GM23338 (cell line): ENCODE results near the gene ADGRD1. TPM values are rescaled to one million over a fixed set of nuclear protein-coding genes. Genes with fewer than 3 reads are reported as not detected.

Experiments
- ATAC-seq: fragments of 200-7000 bp; cut with Tn5 transposase; 3 replicates; pipeline ENCODE4 v1.9.1; 2020
- DNase-seq: peaks from one replicate; pipeline ENCODE4 v3.0.0-alpha.2; 2015; ENCODE audit warnings: low spot score
- H2AFZ ChIP-seq: fragments of 200-600 bp; sonication (generic); 2 replicates; pipeline ENCODE4 v1.8.0; 2016; ENCODE audit warnings: antibody characterized with exemption, mild to moderate bottlenecking, moderate library complexity
- H3F3A ChIP-seq: fragments of 200-600 bp; sonication (generic); replicated peaks from 2 replicates; pipeline ENCODE4 v1.8.0; 2017; ENCODE audit warnings: antibody characterized with exemption, mixed run types, low read depth
- H3K27ac ChIP-seq: fragments of 200-600 bp; sonication (generic); 2 replicates; pipeline ENCODE4 v1.6.1; 2016; ENCODE audit warnings: low read depth
- H3K27me3 ChIP-seq: fragments of 200-600 bp; sonication (generic); 2 replicates; pipeline ENCODE4 v1.8.0; 2016; ENCODE audit warnings: mild to moderate bottlenecking, mixed run types, moderate library complexity; ENCODE audit not compliant: insufficient read depth
- H3K36me3 ChIP-seq: fragments of 200-600 bp; sonication (generic); 2 replicates; pipeline ENCODE4 v1.8.0; 2016; ENCODE audit warnings: mild to moderate bottlenecking; ENCODE audit not compliant: insufficient read depth
- H3K4me1 ChIP-seq: fragments of 200-600 bp; sonication (generic); 2 replicates; pipeline ENCODE4 v1.8.0; 2016; ENCODE audit warnings: mild to moderate bottlenecking, moderate library complexity; ENCODE audit not compliant: insufficient read depth
- H3K4me2 ChIP-seq: fragments of 200-600 bp; sonication (generic); 2 replicates; pipeline ENCODE4 v1.7.1; 2017; ENCODE audit warnings: mixed run types
- H3K4me3 ChIP-seq: fragments of 200-600 bp; sonication (generic); 2 replicates; pipeline ENCODE4 v1.6.1; 2016; ENCODE audit warnings: mixed run types
- H3K79me2 ChIP-seq: fragments of 200-600 bp; sonication (generic); replicated peaks from 2 replicates; pipeline ENCODE4 v1.8.0; 2017; ENCODE audit warnings: mild to moderate bottlenecking; ENCODE audit not compliant: insufficient read depth
- H3K9me2 ChIP-seq: fragments of 200-600 bp; sonication (generic); 2 replicates; pipeline ENCODE4 v1.8.0; 2017; ENCODE audit not compliant: insufficient read depth
- H4K20me1 ChIP-seq: fragments of 200-600 bp; sonication (generic); replicated peaks from 2 replicates; pipeline ENCODE4 v1.8.0; 2017; ENCODE audit warnings: mild to moderate bottlenecking; ENCODE audit not compliant: insufficient read depth
- H3K27ac Mint-ChIP-seq: 2 replicates; pipeline ENCODE4 v1.8.0; 2020; ENCODE audit warnings: inconsistent platforms, mild to moderate bottlenecking, moderate library complexity, mixed read lengths
- H3K27me3 Mint-ChIP-seq: 3 replicates; pipeline ENCODE4 v1.8.0; 2022; ENCODE audit warnings: low read depth, mild to moderate bottlenecking, moderate library complexity, mixed read lengths, inconsistent platforms; ENCODE audit not compliant: insufficient read depth, poor library complexity
- H3K36me3 Mint-ChIP-seq: 3 replicates; pipeline ENCODE4 v1.8.0; 2021; ENCODE audit warnings: low read depth, mild to moderate bottlenecking, inconsistent platforms, moderate library complexity, mixed read lengths
- H3K4me1 Mint-ChIP-seq: 3 replicates; pipeline ENCODE4 v1.8.0; 2020; ENCODE audit warnings: mild to moderate bottlenecking, inconsistent platforms, mixed read lengths
- H3K4me3 Mint-ChIP-seq: 3 replicates; pipeline ENCODE4 v1.8.0; 2021; ENCODE audit warnings: moderate library complexity, mild to moderate bottlenecking, inconsistent platforms, mixed read lengths
- H3K9me3 Mint-ChIP-seq: 3 replicates; pipeline ENCODE4 v1.8.0; 2020; ENCODE audit warnings: moderate library complexity, mild to moderate bottlenecking, inconsistent platforms, mixed read lengths
- CREB1 ChIP-seq: fragments of 250-450 bp; sonication (Bioruptor Pico); IDR thresholded peaks from 2 replicates; pipeline ENCODE4 v1.5.0; 2020; ENCODE audit warnings: low read depth, mild to moderate bottlenecking, moderate library complexity
- CTCF ChIP-seq, 2 experiments: fragments of 200-600 bp in 1 of 2; sonication (generic) in 1 of 2; conservative IDR thresholded peaks; 2 replicates each; pipeline versions ENCODE4 v1.5.1 to v1.6.1; 2016 to 2017; ENCODE audit warnings: antibody characterized with exemption in 2 of 2, low read depth in 2 of 2, mild to moderate bottlenecking in 2 of 2, moderate library complexity in 1 of 2
- ETS1 ChIP-seq: IDR thresholded peaks from 2 replicates; pipeline ENCODE4 v1.6.1; 2016; ENCODE audit warnings: antibody characterized with exemption
- EZH2 ChIP-seq: fragments of 200-600 bp; sonication (generic); IDR thresholded peaks from one replicate; pipeline ENCODE4 v1.8.0; 2017; ENCODE audit warnings: antibody characterized with exemption, mild to moderate bottlenecking, low read depth; ENCODE audit not compliant: unreplicated experiment
- EZH2phosphoT487 ChIP-seq: fragments of 200-600 bp; sonication (generic); IDR thresholded peaks from one replicate; pipeline ENCODE4 v1.8.1; 2018; ENCODE audit warnings: antibody characterized with exemption; ENCODE audit not compliant: unreplicated experiment
- JUNB ChIP-seq: IDR thresholded peaks from one replicate; pipeline ENCODE4 v1.6.1; 2016; ENCODE audit warnings: antibody characterized with exemption; ENCODE audit not compliant: unreplicated experiment
- NANOG ChIP-seq: IDR thresholded peaks from 2 replicates; pipeline ENCODE4 v1.6.1; 2016; ENCODE audit warnings: antibody characterized with exemption, borderline replicate concordance
- POLR2AphosphoS5 ChIP-seq: IDR thresholded peaks from 2 replicates; pipeline ENCODE4 v1.6.1; 2016; ENCODE audit warnings: antibody characterized with exemption, low read depth
- REST ChIP-seq: IDR thresholded peaks from one replicate; pipeline ENCODE4 v1.6.1; 2018; ENCODE audit warnings: antibody characterized with exemption; ENCODE audit not compliant: unreplicated experiment
- STAT1 ChIP-seq: IDR thresholded peaks from one replicate; pipeline ENCODE4 v1.6.1; 2016; ENCODE audit warnings: antibody characterized with exemption; ENCODE audit not compliant: unreplicated experiment
- ZNF114 ChIP-seq: fragments of 250-450 bp; sonication (Bioruptor Pico); IDR thresholded peaks from 2 replicates; pipeline ENCODE4 v1.5.0; 2020; ENCODE audit warnings: mild to moderate bottlenecking, moderate library complexity
- ZNF331 ChIP-seq: fragments of 250-450 bp; sonication (Bioruptor Pico); IDR thresholded peaks from 2 replicates; pipeline ENCODE4 v1.5.0; 2020; ENCODE audit warnings: low read depth, mild to moderate bottlenecking, moderate library complexity
- ZNF462 ChIP-seq: fragments of 250-450 bp; sonication (Bioruptor Pico); IDR thresholded peaks from 2 replicates; pipeline ENCODE4 v1.5.0; 2020; ENCODE audit warnings: mild to moderate bottlenecking, moderate library complexity
- polyA plus RNA-seq: library from polyadenylated mRNA; unstranded; fragments of >200 nt; fragmentation: Nextera tagmentation; extraction: Ambion mirVana; gene quantifications from 2 replicates; pipeline ENCODE4 v1.2.1, GENCODE V29; 2016
- total RNA-seq: library from RNA; depleted of rRNA; stranded (reverse); fragments of >200 nt; shearing (Covaris generic); gene quantifications from 2 replicates; pipeline ENCODE4 v1.2.3, GENCODE V29; 2014

ADGRD1 gene
- total and polyA plus RNA-seq, 2 experiments from 2014 or later = 1.4 TPM; not detected in 1

- DNase-seq (no peak), ATAC-seq (no peak)
- no peaks in the 10 kb centered on the region for H3K9me3 Mint-ChIP-seq
- Histone ChIP-seq H4K20me1 (no peaks in the 10 kb centered on the region), H3F3A (no peaks in the 10 kb centered on the region), H3K4me2 (no peak overlapping the region), H3K79me2 (no peaks in the 10 kb centered on the region), H3K27ac (no peak overlapping the region), H3K9me2 (peaks cover 6% of the 10 kb centered on the region), H3K4me3 (no peak overlapping the region), H2AFZ (no peak overlapping the region), H3K4me1 (no peaks in the 10 kb centered on the region), H3K27me3 (no peaks in the 10 kb centered on the region), H3K36me3 (no peaks in the 10 kb centered on the region)
- peaks cover 8% of the 10 kb centered on the region for H3K27me3 Mint-ChIP-seq
- no peak overlapping the region for H3K27ac Mint-ChIP-seq
- H3K4me1 Mint-ChIP-seq = no peaks in the 10 kb centered on the region
- TF ChIP-seq NANOG (no peak), EZH2 (no peak), ZNF114 (CRISPR knock-in tag) (no peak), ZNF462 (no peak), CREB1 (CRISPR knock-in tag) (no peak), EZH2phosphoT487 (no peak), REST (no peak), ETS1 (no peak), STAT1 (no peak), CTCF (conservative IDR thresholded peaks at IDR 0.05; ENCODE audit: low read depth in 2 of 2) (no peak), POLR2AphosphoS5 (no peak), ZNF331 (CRISPR knock-in tag) (no peak), JUNB (no peak)
- H3K36me3 Mint-ChIP-seq = no peaks in the 10 kb centered on the region
- no peak overlapping the region for H3K4me3 Mint-ChIP-seq
Measured at GRCh38 chr12:131100031-131100674, 146.4 kb downstream of the ADGRD1 start.
